ENCODE measurements around the gene PLA2G12A. TPM values are rescaled to one million over a fixed set of nuclear protein-coding genes. Genes with fewer than 3 reads are reported as not detected.

The PLA2G12A gene
- total RNA-seq, 1 experiment from 2014 or later = 47.3 TPM

DNA sequence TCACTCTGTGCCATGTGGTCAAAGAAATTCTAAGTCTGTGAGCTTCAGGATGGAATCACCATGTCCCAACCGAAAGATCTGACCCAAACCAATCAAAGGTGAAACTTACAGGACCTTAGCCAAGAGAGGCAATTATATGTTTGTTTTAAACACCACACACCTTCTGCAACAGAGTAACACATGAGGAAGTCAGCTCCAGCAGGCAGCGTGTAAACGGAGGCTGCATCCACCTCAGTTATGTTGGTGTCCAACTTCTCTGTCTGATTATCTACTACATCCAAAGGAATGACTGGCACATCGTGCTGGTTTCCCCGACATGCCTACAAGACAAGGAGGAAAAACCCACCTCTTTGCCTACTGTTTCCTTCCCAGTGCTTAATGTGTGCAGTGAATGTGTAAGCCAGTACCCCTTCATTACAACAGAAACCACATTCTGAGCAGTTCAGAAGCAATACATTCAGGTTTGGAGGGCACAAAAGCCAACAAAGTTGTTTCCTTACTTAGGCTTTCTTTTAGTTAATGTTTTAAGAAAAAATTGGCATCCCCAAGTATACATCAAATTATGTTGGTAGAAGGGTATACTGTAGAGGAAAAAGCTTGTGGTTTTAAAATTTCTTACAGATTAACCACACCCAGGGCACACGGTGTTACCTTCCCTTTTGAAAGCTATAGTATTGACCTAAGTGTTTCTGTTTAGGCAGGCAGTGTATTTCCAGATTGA lies 39.0 kb downstream of the PLA2G12A start:
- no peak overlapping the region for H3K4me2 ChIP-seq (ENCODE audit: insufficient read depth, insufficient read length, low read length)
- H2BK120ac ChIP-seq (ENCODE audit: low read depth, low read length, poor library complexity, severe bottlenecking) = no peak overlapping the region
- H4K8ac ChIP-seq (replicated peaks; ENCODE audit: insufficient read length, low read depth, low read length) = peak overlapping the region; percentile 52
- no peaks in the 10 kb centered on the region for H3K27me3 Mint-ChIP-seq (ENCODE audit: low read depth)
- H3K27ac ChIP-seq (ENCODE audit: insufficient read length, low read depth, low read length) = no peak overlapping the region
- no peaks in the 10 kb centered on the region for H3K79me2 ChIP-seq (ENCODE audit: insufficient read depth, low read length)
- DNase-seq = no peak
- no peak overlapping the region for H4K5ac ChIP-seq (ENCODE audit: insufficient read length, low read depth, low read length)
- peak overlapping the region in 1 of 3 experiments; percentile 63; a peak in 1 of 7 replicates for H3K27ac Mint-ChIP-seq
- H3K14ac ChIP-seq (ENCODE audit: insufficient read depth, low read length) = no peak overlapping the region
- peaks cover 14 to 55% (median 49%) of the 10 kb centered on the region in 3 experiments; a peak in 6 of 7 replicates for H3K36me3 Mint-ChIP-seq (ENCODE audit: insufficient read depth in 1 of 3, low read depth in 3 of 3)
- TF ChIP-seq, protein P1, sequence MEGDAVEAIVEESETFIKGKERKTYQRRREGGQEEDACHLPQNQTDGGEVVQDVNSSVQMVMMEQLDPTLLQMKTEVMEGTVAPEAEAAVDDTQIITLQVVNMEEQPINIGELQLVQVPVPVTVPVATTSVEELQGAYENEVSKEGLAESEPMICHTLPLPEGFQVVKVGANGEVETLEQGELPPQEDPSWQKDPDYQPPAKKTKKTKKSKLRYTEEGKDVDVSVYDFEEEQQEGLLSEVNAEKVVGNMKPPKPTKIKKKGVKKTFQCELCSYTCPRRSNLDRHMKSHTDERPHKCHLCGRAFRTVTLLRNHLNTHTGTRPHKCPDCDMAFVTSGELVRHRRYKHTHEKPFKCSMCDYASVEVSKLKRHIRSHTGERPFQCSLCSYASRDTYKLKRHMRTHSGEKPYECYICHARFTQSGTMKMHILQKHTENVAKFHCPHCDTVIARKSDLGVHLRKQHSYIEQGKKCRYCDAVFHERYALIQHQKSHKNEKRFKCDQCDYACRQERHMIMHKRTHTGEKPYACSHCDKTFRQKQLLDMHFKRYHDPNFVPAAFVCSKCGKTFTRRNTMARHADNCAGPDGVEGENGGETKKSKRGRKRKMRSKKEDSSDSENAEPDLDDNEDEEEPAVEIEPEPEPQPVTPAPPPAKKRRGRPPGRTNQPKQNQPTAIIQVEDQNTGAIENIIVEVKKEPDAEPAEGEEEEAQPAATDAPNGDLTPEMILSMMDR (conservative IDR thresholded peaks at IDR 0.05) = no peak
- H2BK15ac ChIP-seq (ENCODE audit: low read depth, low read length) = no peak overlapping the region
- H2BK5ac ChIP-seq (ENCODE audit: insufficient read length, low read length) = no peak overlapping the region
- H3K27me3 ChIP-seq (ENCODE audit: insufficient read depth, low read length) = no peaks in the 10 kb centered on the region
- no peak overlapping the region for H3K56ac ChIP-seq (ENCODE audit: insufficient read length, low read depth, low read length)
- no peak overlapping the region for H3K4ac ChIP-seq (ENCODE audit: low read depth, low read length)
- no CpG with 5 or more reads among the region's 6 CpGs for WGBS (ENCODE audit: extremely low coverage, insufficient read length, low lambda C conversion rate)
- H3K79me1 ChIP-seq (ENCODE audit: insufficient read depth, low read depth, low read length, poor library complexity, severe bottlenecking) = no peaks in the 10 kb centered on the region
- H3K4me1 ChIP-seq (ENCODE audit: insufficient read depth, low read length) = no peaks in the 10 kb centered on the region
- H3K4me1 Mint-ChIP-seq = no peaks in the 10 kb centered on the region
- H3K4me3 Mint-ChIP-seq = no peak overlapping the region
- no peak overlapping the region for H2BK12ac ChIP-seq (ENCODE audit: insufficient read length, low read depth, low read length)
- no peak overlapping the region for H3K23ac ChIP-seq (ENCODE audit: insufficient read length, low read depth, low read length)
- no peak overlapping the region for H4K91ac ChIP-seq (ENCODE audit: insufficient read length, low read depth, low read length)
- no peak overlapping the region for H2BK20ac ChIP-seq (ENCODE audit: low read depth, low read length, poor library complexity, severe bottlenecking)
- no peak overlapping the region for H2AK5ac ChIP-seq (ENCODE audit: insufficient read length, low read length)
- H3K9me3 Mint-ChIP-seq = no peaks in the 10 kb centered on the region
- no peaks in the 10 kb centered on the region for H3K9me3 ChIP-seq (ENCODE audit: control insufficient read depth, low read depth, low read length)
- H2AFZ ChIP-seq (ENCODE audit: low read length) = no peak overlapping the region
- no peaks in the 10 kb centered on the region for H4K20me1 ChIP-seq (ENCODE audit: control insufficient read depth, insufficient read depth, insufficient read length)
- H3T11ph ChIP-seq (ENCODE audit: low read length) = no peak overlapping the region
- H3K23me2 ChIP-seq (ENCODE audit: insufficient read length, low read depth, low read length, poor library complexity, severe bottlenecking) = no peaks in the 10 kb centered on the region
- H3K18ac ChIP-seq (ENCODE audit: insufficient read length, low read depth, low read length) = no peak overlapping the region
- no peak overlapping the region for H3K9ac ChIP-seq (ENCODE audit: extremely low read depth, insufficient read length, low read length)

Measured in H9 (cell line).